ENCODE results near the gene XRN2. TPM values are rescaled to one million over a fixed set of nuclear protein-coding genes. Genes with fewer than 3 reads are reported as not detected.

The XRN2 gene
- total RNA-seq, 1 experiment from 2014 or later = 118 TPM

DNA sequence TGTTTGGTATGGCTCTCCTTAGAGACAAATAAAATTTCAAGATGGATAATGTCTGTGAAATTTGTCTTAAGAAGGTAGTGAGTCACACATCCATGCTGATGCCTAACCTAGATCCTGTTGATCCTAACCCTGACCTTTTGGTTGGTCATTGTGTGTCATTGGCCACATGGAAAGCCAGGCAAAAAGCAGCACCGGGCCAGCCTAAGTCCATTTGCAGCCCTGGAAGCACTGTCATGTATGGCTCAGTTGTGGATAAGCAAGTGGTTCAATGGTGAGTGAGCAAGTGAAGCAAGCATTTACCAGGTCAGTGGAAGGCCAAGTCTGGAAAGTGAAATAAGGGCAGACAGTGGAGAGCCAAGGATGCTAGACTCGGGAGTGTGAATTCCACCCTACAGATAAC, 12.1 kb upstream of the XRN2 start:
- peak; percentile 52 for DNase-seq (ENCODE audit: low read depth)

GRCh38 chr20:21294755-21295154, 8.4 kb upstream of the XRN2 start:
- DNase-seq (ENCODE audit: low read depth) = no peak

- DNase-seq (ENCODE audit: low read depth) = no peak
Observed at GRCh38 chr20:21301940-21302663, 1.0 kb upstream of the XRN2 start.

DNA sequence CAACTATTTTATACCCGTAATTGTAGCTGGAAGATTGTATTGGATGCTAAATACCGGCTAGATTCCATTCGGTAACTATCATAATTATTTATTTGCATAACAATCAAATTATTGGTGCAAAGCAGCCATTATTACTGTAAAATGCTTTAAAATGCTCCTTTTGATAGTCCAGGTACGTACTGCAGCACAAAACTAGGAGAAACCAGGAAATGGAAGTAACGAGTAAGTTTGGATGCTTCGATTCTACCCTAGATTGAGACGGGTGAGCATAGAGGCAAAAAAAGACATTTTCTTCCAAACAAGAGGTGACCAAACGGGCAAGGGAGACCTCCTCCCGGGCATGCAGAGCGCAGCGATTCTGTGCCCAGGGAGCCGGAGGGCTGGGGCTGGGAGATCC, 469 bp upstream of the XRN2 start:
- DNase-seq (ENCODE audit: low read depth) = no peak

DNA sequence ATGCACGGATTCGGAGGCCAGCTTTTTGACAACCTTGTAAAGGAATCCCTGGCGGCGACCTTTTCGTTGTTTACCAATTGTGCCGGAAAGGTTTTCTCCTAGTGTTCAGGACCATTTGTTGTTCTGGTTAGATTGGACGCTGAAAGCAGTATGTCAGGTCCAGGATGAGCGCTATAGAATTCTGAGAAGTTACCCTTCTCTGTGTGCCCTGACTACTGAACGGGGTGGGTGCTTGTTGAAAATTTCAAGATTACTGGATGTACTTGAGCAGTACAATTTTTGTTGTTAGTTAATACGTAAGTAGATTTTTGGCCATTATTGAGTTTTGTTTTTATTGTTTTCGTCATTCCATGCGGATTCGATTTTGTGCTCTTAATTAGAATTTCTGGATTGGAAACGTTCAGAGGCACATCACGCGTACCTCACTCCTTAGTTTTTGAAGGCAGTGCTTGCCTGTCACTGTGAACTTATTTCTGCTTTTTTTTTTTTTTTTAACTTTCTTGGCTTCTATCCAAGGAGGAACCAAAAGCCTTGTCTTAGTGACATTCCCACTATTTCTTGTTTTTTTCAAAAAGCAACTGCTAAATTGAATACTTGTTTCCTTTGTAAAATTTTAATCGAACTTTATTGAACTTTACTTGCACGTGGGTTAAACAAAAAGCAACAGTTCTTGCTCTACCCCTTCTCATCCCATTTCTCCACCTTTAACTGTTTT, 898 bp downstream of the XRN2 start:
- DNase-seq (ENCODE audit: low read depth) = no peak

DNA sequence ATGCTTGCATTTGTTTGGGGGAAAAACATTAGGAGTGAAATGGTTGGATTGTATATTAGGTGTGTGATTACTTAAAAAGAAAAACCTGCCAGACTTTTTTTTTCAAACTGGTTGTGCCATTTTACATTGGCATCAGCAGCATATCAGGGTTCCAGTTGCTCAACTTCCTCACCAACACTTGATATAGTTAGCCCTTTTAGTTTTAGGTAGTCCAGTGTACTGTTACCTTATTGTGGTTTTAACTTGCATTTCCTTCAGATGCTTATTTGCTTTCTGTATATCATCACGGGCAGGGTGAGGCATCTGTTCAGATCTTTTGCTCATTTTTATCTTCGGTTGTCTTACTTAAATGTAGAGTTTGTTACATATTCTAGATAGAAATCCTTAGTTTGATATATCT, 5.2 kb downstream of the XRN2 start:
- DNase-seq (ENCODE audit: low read depth) = no peak

GRCh38 chr20:21309678-21310467, 6.7 kb downstream of the XRN2 start:
- no peak for DNase-seq (ENCODE audit: low read depth)

DNA sequence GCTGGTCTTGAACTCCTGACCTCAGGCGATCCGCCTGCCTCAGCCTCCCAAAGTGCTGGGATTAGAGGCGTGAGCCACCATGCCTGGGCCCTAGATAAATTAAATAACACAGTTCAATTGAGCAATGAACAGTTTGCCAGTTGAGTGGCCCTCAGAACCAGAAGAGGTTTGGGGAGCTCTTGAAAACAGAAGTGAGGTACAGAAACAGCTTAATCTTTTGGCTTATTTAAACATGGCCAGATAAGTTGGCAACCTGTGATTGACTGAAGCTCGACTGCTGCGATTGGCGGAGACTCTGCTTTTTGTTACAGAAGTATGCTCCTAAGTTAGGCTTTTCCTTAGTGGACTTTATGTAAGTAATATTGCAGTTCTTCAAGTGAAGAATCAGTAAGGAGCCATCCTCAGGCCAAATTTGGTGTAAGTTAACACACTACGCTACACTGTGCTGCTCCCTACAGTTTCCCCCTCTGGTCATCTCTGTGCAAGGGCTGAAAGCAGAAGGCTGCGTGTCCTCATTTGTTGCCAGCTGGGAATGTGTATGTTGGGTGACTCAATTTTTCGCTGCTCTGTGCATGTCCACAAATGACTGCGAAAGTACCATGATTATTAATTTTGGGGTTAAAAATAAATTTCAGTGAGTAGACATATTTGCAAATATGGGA, 9.8 kb downstream of the XRN2 start:
- no peak for DNase-seq (ENCODE audit: low read depth)

GRCh38 chr20:21315138-21315537, 12.0 kb downstream of the XRN2 start:
- DNase-seq (ENCODE audit: low read depth) = peak; percentile 50

DNA sequence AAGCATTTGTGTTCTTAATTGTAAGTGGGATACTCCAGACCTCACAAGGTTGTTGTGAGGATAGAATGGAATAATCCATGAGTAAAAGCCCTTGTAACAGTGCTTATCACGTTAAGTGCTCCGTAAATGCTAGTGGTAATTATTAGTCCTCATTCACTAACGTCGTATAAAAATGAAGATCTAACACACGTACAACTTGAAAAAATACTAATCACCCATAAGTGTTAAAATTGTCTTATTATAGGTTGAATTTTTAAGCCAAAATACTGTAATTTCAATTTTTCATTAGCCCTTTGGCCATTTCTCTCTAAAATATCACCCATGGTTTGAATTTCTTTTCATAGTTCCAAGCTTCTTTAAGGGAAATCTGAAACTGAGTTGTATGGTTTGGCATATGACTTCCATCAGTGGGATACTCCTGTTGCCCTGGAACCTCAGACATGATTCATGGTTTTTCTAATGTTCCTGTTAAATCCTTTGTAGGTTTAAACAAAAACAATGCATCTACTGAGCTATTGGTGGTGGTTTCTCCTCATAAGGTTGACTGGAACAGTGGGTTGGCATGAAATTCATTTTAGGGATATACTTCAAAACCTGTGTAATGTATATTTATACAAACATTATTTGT, 19.1 kb downstream of the XRN2 start:
- DNase-seq (ENCODE audit: low read depth) = no peak

GRCh38 chr20:21322921-21323331, 19.8 kb downstream of the XRN2 start:
- DNase-seq (ENCODE audit: low read depth) = peak; percentile 38

DNA sequence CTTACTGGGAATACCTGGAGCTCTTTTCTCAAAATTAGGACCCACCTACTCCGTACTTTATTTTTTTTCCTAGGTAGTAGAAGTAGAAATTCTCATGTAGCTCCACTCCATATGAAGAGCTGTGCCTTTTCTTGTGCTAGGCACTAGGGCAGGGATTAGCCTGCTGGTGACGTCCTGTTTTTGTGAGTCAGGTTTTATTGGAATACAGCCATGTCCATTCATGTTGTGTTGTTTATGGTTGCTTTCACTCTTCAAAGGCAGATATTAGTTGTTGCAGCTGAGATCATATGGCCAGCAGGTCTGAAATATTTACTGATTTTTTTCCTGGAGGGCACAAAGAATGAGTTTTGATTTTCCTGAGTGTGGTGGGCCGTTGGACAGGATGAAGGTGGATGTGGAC, 20.5 kb downstream of the XRN2 start:
- peak; percentile 57 for DNase-seq (ENCODE audit: low read depth)

DNA sequence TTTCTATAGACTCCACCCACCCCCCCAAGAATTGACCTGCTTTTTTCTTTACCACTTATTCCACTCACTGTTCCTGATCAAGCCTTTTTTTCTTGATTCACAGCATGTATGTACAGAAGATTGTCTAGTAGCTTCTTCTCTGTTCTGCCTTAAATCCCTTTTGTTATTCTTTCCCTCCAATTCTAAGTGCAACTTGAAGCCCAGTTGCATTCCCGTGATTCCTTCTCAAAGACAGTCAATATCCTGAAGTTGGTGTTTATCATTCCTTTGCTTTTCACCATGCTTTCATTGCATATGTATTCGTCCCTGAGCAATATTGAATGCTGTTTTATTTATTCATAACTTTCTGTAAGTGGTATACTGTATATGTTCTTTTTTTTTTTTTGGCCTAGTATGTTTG, 21.0 kb downstream of the XRN2 start:
- DNase-seq (ENCODE audit: low read depth) = no peak

- DNase-seq (ENCODE audit: low read depth) = no peak
Observed at GRCh38 chr20:21325296-21325695, 22.2 kb downstream of the XRN2 start.

DNA sequence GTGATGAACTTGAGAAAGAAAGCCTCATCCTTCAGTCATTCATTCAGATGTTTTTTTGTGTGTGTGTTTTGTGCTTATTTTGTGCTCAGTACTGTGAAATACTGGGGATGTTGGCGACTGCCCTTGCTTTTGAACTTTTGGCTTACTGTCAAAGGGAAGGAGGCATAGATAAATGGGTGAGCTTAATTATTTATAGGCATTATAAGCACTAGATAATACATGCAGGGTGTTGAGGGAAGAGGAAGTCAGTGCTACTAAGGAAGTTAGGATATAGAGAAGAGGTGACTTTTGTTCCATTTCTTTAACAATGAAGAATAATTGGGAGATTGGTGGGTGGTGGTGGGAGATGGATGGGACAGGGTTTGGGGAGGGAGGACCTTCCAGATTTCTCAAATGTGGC, 23.6 kb downstream of the XRN2 start:
- DNase-seq (ENCODE audit: low read depth) = no peak

DNA sequence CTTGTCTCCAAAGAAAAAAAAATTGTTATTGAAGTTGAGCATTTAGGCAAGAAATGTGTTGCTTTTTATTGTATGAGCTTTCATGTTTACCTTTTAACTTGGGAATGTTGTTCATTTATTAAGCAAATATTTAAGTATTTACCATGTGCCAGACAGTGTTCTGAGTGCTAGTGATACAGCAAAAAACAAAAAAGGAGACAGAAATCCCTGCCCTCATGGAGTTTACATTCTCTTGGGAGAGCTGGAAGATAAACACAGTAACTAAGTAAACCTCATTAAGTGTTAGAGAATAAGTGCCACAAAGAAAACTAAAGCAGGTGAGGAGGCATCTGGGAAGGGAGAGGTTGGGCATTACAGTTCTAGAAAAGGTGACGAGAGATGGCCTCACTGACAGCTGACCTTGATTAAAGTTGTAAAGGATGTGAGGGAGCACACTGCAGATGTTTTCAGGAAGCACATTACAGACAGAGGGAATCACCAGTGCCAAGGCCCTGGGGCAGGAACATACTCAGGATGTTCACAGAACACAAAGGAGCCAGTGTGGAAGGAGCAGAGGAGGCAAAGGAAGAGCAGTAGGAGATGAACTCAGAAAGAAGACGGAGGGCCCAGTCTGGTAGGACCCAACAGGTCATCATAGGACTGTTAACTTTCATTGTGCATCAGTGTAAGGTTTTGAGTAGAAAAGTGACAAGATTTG, 33.5 kb downstream of the XRN2 start:
- no peak for DNase-seq (ENCODE audit: low read depth)

DNA sequence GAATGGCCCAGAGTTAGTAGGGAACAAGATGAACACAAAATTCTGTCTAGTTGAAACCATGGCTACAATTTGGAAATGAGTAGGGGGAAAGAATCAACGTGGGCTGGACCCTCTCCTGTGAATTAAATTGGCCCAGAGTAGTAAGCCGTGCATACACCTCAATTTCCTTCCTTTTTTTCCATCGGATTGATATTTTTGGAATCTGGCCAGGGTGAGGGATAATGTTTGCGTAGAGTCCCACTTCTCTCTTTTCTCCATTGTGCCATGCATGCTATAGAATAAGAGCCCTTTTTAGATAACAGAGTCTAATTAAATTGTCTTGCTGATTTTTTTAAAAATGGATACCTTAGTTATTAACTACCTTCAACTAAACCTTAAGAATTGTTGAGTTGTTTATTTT, 35.2 kb downstream of the XRN2 start:
- DNase-seq (ENCODE audit: low read depth) = no peak

- no peak for DNase-seq (ENCODE audit: low read depth)
Observed at GRCh38 chr20:21339499-21339898, 36.4 kb downstream of the XRN2 start.

DNA sequence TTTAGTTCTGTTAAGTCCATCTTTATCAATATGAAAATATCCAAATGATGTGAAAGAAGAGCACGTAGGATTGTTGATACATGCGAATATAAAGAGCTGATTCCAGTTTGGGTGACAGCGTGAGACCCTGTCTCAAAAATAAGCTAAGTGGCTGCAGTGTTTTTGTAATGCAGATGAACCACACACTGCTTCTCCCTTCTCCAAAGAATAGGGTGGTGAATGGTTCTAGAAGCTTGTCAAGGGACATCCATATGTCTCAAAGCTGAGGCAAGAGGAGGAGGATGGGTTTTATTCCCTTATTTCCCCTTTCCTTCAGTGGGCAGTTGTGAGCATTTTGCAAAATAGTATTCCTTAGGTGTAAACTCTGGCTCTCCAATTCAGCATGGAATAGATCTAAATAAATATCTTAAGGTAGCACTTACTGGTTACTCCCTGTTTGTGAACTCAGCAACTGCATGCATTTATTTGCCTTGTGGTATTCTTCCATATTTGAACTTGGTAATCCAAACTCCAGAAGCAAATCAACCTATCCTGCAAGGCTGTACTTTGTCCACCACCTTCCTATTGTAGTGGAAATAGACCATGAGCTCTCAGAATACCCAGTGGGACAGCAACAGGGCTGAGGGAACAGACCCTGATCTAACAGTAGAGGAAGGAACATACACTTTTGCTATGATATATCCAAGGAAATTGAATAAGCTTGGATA, 38.0 kb downstream of the XRN2 start:
- no peak for DNase-seq (ENCODE audit: low read depth)

All from HT1080 (cell line).